SK-N-SH treated with all-trans-retinoic acid at 6 μM for 48 hours (cell line): Measurements from ENCODE around the gene TSPYL4.

Experiments used
- ATAC-seq: fragments of 200-7000 bp; cut with Tn5 transposase; 3 replicates; pipeline ENCODE4 v1.9.1; 2020; ENCODE audit warnings: mild to moderate bottlenecking, moderate library complexity
- ARNTL ChIP-seq: fragments of 450-650 bp; formaldehyde crosslinking; IDR thresholded peaks from 2 replicates; pipeline ENCODE4 v1.5.0; 2020; ENCODE audit warnings: low read depth, mild to moderate bottlenecking, moderate library complexity, borderline replicate concordance
- BACH2 ChIP-seq: fragments of 250-450 bp; sonication (Bioruptor Pico); IDR thresholded peaks from 2 replicates; pipeline ENCODE4 v1.9.0; 2021; ENCODE audit warnings: mild to moderate bottlenecking, borderline replicate concordance
- CSDC2 ChIP-seq: fragments of 250-450 bp; sonication (Bioruptor Pico); IDR thresholded peaks from 2 replicates; pipeline ENCODE4 v1.5.0; 2020; ENCODE audit warnings: mild to moderate bottlenecking, moderate library complexity
- ESRRG ChIP-seq: fragments of 250-450 bp; sonication (Bioruptor Pico); IDR thresholded peaks from 2 replicates; pipeline ENCODE4 v1.6.1; 2021; ENCODE audit warnings: mild to moderate bottlenecking
- GLIS3 ChIP-seq: fragments of 250-450 bp; sonication (Bioruptor Pico); IDR thresholded peaks from 2 replicates; pipeline ENCODE4 v1.5.0; 2020; ENCODE audit warnings: mild to moderate bottlenecking, moderate library complexity
- ISL1 ChIP-seq: fragments of 250-450 bp; sonication (Bioruptor Pico); IDR thresholded peaks from 2 replicates; pipeline ENCODE4 v2.1.2; 2022; ENCODE audit warnings: mild to moderate bottlenecking, moderate library complexity
- PPARA ChIP-seq: fragments of 250-450 bp; sonication (Bioruptor Pico); IDR thresholded peaks from 2 replicates; pipeline ENCODE4 v1.5.0; 2020; ENCODE audit warnings: mild to moderate bottlenecking, borderline replicate concordance
- RARB ChIP-seq: fragments of 250-450 bp; sonication (Bioruptor Pico); IDR thresholded peaks from 2 replicates; pipeline ENCODE4 v1.8.0; 2021; ENCODE audit warnings: mild to moderate bottlenecking, moderate library complexity
- SNAI2 ChIP-seq: fragments of 250-450 bp; sonication (Bioruptor Pico); IDR thresholded peaks from 2 replicates; pipeline ENCODE4 v1.5.0; 2020; ENCODE audit warnings: mild to moderate bottlenecking, moderate library complexity
- ZC3H10 ChIP-seq: fragments of 250-450 bp; sonication (Bioruptor Pico); IDR thresholded peaks from 2 replicates; pipeline ENCODE4 v1.5.1; 2021; ENCODE audit warnings: mild to moderate bottlenecking, moderate library complexity
- ZFP30 ChIP-seq: fragments of 450-650 bp; formaldehyde crosslinking; IDR thresholded peaks from 2 replicates; pipeline ENCODE4 v1.5.0; 2022; ENCODE audit warnings: mild to moderate bottlenecking, moderate library complexity
- ZNF565 ChIP-seq: fragments of 450-650 bp; formaldehyde crosslinking; conservative IDR thresholded peaks from 2 replicates; pipeline ENCODE4 v1.5.0; 2020; ENCODE audit warnings: low read depth, mild to moderate bottlenecking, moderate library complexity
- ZNF70 ChIP-seq: fragments of 450-650 bp; formaldehyde crosslinking; IDR thresholded peaks from 2 replicates; pipeline ENCODE4 v1.5.0; 2020; ENCODE audit warnings: mild to moderate bottlenecking, moderate library complexity
- ZNF8 ChIP-seq: fragments of 450-650 bp; formaldehyde crosslinking; IDR thresholded peaks from 2 replicates; pipeline ENCODE4 v1.5.0; 2020; ENCODE audit warnings: mild to moderate bottlenecking, moderate library complexity
- TF ChIP-seq, protein P1 (sequence below): fragments of 250-450 bp; sonication (Bioruptor Pico); IDR thresholded peaks from 2 replicates; pipeline ENCODE4 v1.8.0; 2021; ENCODE audit warnings: low read depth, mild to moderate bottlenecking, moderate library complexity, borderline replicate concordance
- TF ChIP-seq, protein P2 (sequence below): fragments of 250-450 bp; sonication (Bioruptor Pico); IDR thresholded peaks from 2 replicates; pipeline ENCODE4 v1.8.0; 2020; ENCODE audit warnings: mild to moderate bottlenecking, moderate library complexity, borderline replicate concordance
- TF ChIP-seq, protein P3 (sequence below): fragments of 250-450 bp; sonication (Bioruptor Pico); IDR thresholded peaks from 2 replicates; pipeline ENCODE4 v1.5.0; 2020; ENCODE audit warnings: mild to moderate bottlenecking, moderate library complexity

TSPYL4 gene

DNA sequence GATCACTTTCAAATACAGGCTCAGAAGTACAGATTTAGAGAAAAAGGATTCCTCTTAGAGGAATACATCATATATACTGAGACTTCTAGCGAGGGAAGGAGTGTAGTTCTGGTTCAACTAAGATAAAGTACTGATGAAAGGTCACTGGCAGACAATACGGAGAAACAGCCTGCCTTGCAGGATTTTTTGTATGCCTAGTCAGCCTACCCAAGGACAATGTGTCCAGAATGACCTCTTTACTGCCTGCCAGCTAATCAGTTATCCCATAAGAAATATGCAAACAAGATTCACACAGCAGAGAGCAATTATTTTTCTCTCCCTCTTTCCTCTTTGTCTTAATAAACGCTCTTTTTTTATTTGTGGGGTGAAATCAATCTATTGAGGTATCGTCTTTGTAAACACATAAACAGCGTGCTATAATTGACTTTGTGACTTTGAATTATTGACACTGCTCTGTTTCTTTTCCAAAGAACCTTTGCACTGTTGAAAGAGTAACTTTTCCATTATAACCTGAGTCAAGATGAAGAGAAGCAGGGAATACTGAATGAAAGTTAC, 1.4 kb upstream of the TSPYL4 start:
- ATAC-seq, result no peak
- TF ChIP-seq, protein P1, sequence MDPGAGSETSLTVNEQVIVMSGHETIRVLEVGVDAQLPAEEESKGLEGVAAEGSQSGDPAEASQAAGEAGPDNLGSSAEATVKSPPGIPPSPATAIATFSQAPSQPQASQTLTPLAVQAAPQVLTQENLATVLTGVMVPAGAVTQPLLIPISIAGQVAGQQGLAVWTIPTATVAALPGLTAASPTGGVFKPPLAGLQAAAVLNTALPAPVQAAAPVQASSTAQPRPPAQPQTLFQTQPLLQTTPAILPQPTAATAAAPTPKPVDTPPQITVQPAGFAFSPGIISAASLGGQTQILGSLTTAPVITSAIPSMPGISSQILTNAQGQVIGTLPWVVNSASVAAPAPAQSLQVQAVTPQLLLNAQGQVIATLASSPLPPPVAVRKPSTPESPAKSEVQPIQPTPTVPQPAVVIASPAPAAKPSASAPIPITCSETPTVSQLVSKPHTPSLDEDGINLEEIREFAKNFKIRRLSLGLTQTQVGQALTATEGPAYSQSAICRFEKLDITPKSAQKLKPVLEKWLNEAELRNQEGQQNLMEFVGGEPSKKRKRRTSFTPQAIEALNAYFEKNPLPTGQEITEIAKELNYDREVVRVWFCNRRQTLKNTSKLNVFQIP (CRISPR knock-in tag), result no peak
- TF ChIP-seq ZNF8 (CRISPR knock-in tag), result no peak
- no peak for TF ChIP-seq BACH2 (CRISPR knock-in tag)
- no peak for TF ChIP-seq PPARA (CRISPR knock-in tag)
- no peak for TF ChIP-seq SNAI2 (CRISPR knock-in tag)
- TF ChIP-seq ARNTL, result no peak
- TF ChIP-seq GLIS3 (CRISPR knock-in tag), result no peak
- TF ChIP-seq ISL1 (CRISPR knock-in tag), result no peak
- TF ChIP-seq ESRRG, result no peak
- TF ChIP-seq ZFP30, result no peak
- no peak for TF ChIP-seq ZNF565 (CRISPR knock-in tag)
- no peak for TF ChIP-seq CSDC2
- TF ChIP-seq RARB, result no peak

DNA sequence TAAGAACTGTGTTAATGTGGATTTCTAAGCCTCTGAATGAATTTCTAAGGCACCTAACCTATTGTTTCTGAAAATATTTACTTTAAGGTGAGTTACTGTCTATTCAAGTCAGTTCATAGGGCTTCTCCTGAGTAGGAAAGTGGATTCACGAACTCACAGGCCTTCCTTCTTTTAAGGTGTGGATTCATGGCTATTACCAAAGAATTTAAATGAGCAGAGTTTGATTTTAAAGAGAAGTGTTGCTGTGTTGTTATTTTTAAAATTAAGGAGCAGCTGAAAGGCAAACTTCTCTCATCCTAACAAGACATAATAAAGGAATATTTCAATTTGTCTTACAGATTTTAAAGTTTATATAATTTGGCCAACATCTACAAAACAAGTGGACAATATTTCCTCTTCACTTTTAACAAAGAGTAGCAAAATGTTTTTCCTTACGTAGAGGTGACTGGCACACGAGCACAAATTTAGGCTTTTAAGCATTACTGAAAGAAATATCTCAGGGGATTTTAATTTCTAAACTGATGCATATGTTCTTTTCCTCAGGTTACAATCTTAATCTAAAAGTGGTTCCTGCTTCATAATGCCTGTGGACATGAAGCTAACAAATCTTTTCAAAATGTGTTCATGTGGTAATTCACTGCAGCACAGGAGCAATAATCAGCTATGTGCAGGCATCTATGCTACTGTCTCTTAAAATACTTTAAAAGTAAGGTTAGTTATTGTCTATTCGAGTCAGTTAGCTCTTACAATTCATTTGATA, 602 bp upstream of the TSPYL4 start:
- TF ChIP-seq ZNF70 (CRISPR knock-in tag) (peak; percentile 82), ARNTL (no peak)
- ATAC-seq, result no peak

DNA sequence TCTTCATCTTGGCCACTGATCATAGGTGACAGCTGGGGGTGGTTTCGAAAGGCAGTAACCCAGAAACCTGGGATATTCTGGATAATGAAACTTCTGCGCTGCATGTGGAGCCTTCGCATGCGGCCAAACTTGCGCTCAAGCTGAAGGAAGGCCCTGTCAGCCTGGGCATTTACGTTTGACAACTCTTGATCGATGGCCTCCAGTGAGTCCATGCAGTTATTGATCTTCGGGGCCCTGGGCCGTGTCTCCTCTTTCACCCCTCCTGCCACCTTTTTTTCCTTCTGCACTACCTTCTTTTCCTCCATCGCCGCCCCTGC, 729 bp downstream of the TSPYL4 start:
- TF ChIP-seq ZFP30 (no peak), PPARA (CRISPR knock-in tag) (no peak)
- TF ChIP-seq, all 23 proteins: peak for 0
- peak; percentile 3; the same call in 2 of the 3 replicates for ATAC-seq

GRCh38 chr6:116251568-116252384, 2.1 kb downstream of the TSPYL4 start:
- peak; percentile 41 for ATAC-seq

More at GRCh38 chr6:116251568-116252384, 2.1 kb downstream of the TSPYL4 start:
- TF ChIP-seq RARB (no peak), SNAI2 (CRISPR knock-in tag) (no peak), ZC3H10 (CRISPR knock-in tag) (no peak), BACH2 (CRISPR knock-in tag) (no peak), PPARA (CRISPR knock-in tag) (no peak), ZNF70 (CRISPR knock-in tag) (no peak), ZNF565 (CRISPR knock-in tag) (no peak), ESRRG (no peak), CSDC2 (no peak)
- TF ChIP-seq, protein P2, sequence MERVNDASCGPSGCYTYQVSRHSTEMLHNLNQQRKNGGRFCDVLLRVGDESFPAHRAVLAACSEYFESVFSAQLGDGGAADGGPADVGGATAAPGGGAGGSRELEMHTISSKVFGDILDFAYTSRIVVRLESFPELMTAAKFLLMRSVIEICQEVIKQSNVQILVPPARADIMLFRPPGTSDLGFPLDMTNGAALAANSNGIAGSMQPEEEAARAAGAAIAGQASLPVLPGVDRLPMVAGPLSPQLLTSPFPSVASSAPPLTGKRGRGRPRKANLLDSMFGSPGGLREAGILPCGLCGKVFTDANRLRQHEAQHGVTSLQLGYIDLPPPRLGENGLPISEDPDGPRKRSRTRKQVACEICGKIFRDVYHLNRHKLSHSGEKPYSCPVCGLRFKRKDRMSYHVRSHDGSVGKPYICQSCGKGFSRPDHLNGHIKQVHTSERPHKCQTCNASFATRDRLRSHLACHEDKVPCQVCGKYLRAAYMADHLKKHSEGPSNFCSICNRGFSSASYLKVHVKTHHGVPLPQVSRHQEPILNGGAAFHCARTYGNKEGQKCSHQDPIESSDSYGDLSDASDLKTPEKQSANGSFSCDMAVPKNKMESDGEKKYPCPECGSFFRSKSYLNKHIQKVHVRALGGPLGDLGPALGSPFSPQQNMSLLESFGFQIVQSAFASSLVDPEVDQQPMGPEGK (CRISPR knock-in tag), result no peak
- TF ChIP-seq, protein P3, sequence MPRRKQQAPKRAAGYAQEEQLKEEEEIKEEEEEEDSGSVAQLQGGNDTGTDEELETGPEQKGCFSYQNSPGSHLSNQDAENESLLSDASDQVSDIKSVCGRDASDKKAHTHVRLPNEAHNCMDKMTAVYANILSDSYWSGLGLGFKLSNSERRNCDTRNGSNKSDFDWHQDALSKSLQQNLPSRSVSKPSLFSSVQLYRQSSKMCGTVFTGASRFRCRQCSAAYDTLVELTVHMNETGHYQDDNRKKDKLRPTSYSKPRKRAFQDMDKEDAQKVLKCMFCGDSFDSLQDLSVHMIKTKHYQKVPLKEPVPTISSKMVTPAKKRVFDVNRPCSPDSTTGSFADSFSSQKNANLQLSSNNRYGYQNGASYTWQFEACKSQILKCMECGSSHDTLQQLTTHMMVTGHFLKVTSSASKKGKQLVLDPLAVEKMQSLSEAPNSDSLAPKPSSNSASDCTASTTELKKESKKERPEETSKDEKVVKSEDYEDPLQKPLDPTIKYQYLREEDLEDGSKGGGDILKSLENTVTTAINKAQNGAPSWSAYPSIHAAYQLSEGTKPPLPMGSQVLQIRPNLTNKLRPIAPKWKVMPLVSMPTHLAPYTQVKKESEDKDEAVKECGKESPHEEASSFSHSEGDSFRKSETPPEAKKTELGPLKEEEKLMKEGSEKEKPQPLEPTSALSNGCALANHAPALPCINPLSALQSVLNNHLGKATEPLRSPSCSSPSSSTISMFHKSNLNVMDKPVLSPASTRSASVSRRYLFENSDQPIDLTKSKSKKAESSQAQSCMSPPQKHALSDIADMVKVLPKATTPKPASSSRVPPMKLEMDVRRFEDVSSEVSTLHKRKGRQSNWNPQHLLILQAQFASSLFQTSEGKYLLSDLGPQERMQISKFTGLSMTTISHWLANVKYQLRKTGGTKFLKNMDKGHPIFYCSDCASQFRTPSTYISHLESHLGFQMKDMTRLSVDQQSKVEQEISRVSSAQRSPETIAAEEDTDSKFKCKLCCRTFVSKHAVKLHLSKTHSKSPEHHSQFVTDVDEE (CRISPR knock-in tag), result no peak
- TF ChIP-seq, protein P1 (CRISPR knock-in tag), result no peak
